ENCODE data around the gene ERICH4.

- no peak for TF ChIP-seq CTCF (IDR thresholded peaks at IDR 0.05 in 4 of 5, conservative IDR thresholded peaks at IDR 0.05 in 1 of 5)
- TF ChIP-seq POLR2A (IDR thresholded peaks at IDR 0.05), result no peak
Measured at GRCh38 chr19:41415154-41415571, 27.8 kb upstream of the ERICH4 start.

Data from gastrocnemius medialis (tissue), 4 donors.